ENCODE measurements around the gene CDH7. TPM values are rescaled to one million over a fixed set of nuclear protein-coding genes. Genes with fewer than 3 reads are reported as not detected.

Gene CDH7
- total and polyA plus RNA-seq, 2 experiments from 2014 or later, result 2.8 to 3.7 TPM

DNA sequence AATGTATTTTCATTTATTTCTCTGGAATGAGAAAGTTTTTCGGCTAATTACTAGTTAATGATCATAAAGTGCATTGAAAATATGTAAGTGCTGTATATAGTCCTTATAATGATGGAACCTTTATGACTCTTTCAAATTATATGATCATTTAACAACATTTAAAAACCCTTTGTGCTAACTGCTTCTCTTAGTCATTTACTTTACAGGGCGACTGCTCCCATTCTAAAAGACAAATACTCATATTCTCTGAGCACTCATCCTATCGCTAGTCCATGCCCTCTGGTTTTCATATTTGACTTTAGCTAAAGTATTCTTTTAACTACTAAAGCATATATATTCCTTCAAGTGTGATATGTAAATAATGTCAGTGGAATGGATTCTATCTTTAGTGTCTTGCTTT is 168.2 kb downstream of the CDH7 start:
- H4K20me1 ChIP-seq (ENCODE audit: insufficient read depth, poor library complexity, severe bottlenecking), result no peaks in the 10 kb centered on the region
- no peaks in the 10 kb centered on the region for H3K9me2 ChIP-seq (replicated peaks; ENCODE audit: insufficient read depth)
- no peak for DNase-seq (ENCODE audit: low spot score)
- H3K36me3 ChIP-seq (replicated peaks; ENCODE audit: insufficient read depth, low read depth), result no peaks in the 10 kb centered on the region
- no peak overlapping the region for H3K27ac ChIP-seq
- H3K4me3 ChIP-seq, result no peak overlapping the region
- no peak overlapping the region for H3K4me2 ChIP-seq
- H2AFZ ChIP-seq, result no peak overlapping the region
- no peaks in the 10 kb centered on the region for H3K4me1 ChIP-seq (ENCODE audit: insufficient read depth)
- no peak for TF ChIP-seq EZH2 (IDR thresholded peaks at IDR 0.05; ENCODE audit: borderline replicate concordance)
- no peak for TF ChIP-seq EZH2phosphoT487 (IDR thresholded peaks at IDR 0.05; ENCODE audit: low read depth, severe bottlenecking, unreplicated experiment)
- TF ChIP-seq, protein P1, sequence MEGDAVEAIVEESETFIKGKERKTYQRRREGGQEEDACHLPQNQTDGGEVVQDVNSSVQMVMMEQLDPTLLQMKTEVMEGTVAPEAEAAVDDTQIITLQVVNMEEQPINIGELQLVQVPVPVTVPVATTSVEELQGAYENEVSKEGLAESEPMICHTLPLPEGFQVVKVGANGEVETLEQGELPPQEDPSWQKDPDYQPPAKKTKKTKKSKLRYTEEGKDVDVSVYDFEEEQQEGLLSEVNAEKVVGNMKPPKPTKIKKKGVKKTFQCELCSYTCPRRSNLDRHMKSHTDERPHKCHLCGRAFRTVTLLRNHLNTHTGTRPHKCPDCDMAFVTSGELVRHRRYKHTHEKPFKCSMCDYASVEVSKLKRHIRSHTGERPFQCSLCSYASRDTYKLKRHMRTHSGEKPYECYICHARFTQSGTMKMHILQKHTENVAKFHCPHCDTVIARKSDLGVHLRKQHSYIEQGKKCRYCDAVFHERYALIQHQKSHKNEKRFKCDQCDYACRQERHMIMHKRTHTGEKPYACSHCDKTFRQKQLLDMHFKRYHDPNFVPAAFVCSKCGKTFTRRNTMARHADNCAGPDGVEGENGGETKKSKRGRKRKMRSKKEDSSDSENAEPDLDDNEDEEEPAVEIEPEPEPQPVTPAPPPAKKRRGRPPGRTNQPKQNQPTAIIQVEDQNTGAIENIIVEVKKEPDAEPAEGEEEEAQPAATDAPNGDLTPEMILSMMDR (IDR thresholded peaks at IDR 0.05; ENCODE audit: poor library complexity), result no peak
- WGBS (ENCODE audit: low lambda C conversion rate, missing lambda C conversion rate), result 80% methylated on average over 3 of the region's 3 CpGs
- no peaks in the 10 kb centered on the region for H3K9me3 ChIP-seq (ENCODE audit: low read depth)
- no peaks in the 10 kb centered on the region for H3K27me3 ChIP-seq
- no peaks in the 10 kb centered on the region for H3K79me2 ChIP-seq

DNA sequence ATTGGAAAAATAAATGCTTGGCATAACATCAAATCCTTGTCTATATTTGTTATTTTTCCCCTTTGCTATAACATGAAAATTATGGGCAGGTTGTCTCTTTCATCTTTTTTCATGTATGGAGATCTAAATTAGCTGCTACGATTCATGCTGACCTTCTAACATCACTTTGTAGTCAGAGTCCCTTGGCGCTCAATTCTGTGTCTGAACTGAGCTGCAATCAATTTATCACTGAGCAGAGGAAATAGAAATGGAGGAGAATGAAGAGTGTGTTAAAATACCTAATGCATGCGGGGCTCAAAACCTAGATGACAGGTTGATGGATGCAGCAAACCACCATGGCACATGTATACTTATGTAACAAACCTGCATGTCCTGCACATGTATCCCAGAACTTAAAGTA is 168.9 kb downstream of the CDH7 start:
- Histone ChIP-seq H3K4me1 (ENCODE audit: insufficient read depth) (no peaks in the 10 kb centered on the region), H2AFZ (no peak overlapping the region), H3K27me3 (no peaks in the 10 kb centered on the region), H3K9me3 (ENCODE audit: low read depth) (no peaks in the 10 kb centered on the region), H3K4me3 (no peak overlapping the region), H3K79me2 (no peaks in the 10 kb centered on the region), H3K4me2 (no peak overlapping the region), H3K36me3 (replicated peaks; ENCODE audit: insufficient read depth, low read depth) (no peaks in the 10 kb centered on the region), H3K27ac (no peak overlapping the region), H3K9me2 (replicated peaks; ENCODE audit: insufficient read depth) (no peaks in the 10 kb centered on the region), H4K20me1 (ENCODE audit: insufficient read depth, poor library complexity, severe bottlenecking) (no peaks in the 10 kb centered on the region)
- DNase-seq (ENCODE audit: low spot score), result no peak
- WGBS (ENCODE audit: low lambda C conversion rate, missing lambda C conversion rate), result 81% methylated on average over 3 of the region's 3 CpGs
- TF ChIP-seq EZH2phosphoT487 (IDR thresholded peaks at IDR 0.05; ENCODE audit: low read depth, severe bottlenecking, unreplicated experiment) (no peak), EZH2 (IDR thresholded peaks at IDR 0.05; ENCODE audit: borderline replicate concordance) (no peak)
- TF ChIP-seq, protein P1 (IDR thresholded peaks at IDR 0.05; ENCODE audit: poor library complexity), result no peak

DNA sequence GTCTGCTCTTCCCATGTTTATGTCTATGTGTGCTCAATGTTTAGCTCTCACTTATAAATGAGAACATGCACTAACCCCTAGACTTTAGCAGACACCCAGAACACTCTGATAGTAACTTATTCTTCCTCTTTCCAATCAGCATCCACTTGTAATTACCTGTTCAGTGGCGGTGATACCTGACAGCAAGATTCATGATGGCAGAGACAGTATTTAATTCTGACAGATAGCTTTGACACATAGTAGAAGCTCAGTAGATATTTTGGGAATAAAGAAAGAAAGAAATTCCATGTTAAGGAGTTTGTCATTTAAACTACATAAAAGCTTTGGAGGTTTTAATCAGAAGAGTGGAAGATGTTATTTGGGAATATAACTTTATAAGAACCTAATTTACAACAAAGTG is 171.3 kb downstream of the CDH7 start:
- no peaks in the 10 kb centered on the region for H4K20me1 ChIP-seq (ENCODE audit: insufficient read depth, poor library complexity, severe bottlenecking)
- no peaks in the 10 kb centered on the region for H3K36me3 ChIP-seq (replicated peaks; ENCODE audit: insufficient read depth, low read depth)
- no peaks in the 10 kb centered on the region for H3K9me3 ChIP-seq (ENCODE audit: low read depth)
- no peak overlapping the region for H3K4me2 ChIP-seq
- H3K27me3 ChIP-seq, result no peaks in the 10 kb centered on the region
- no peaks in the 10 kb centered on the region for H3K4me1 ChIP-seq (ENCODE audit: insufficient read depth)
- no peaks in the 10 kb centered on the region for H3K79me2 ChIP-seq
- H3K27ac ChIP-seq, result no peak overlapping the region
- no peak for DNase-seq (ENCODE audit: low spot score)
- TF ChIP-seq EZH2phosphoT487 (IDR thresholded peaks at IDR 0.05; ENCODE audit: low read depth, severe bottlenecking, unreplicated experiment), result no peak
- no peak for TF ChIP-seq EZH2 (IDR thresholded peaks at IDR 0.05; ENCODE audit: borderline replicate concordance)
- TF ChIP-seq, protein P1 (IDR thresholded peaks at IDR 0.05; ENCODE audit: poor library complexity), result no peak
- H3K9me2 ChIP-seq (replicated peaks; ENCODE audit: insufficient read depth), result no peaks in the 10 kb centered on the region
- H2AFZ ChIP-seq, result no peak overlapping the region
- WGBS (ENCODE audit: low lambda C conversion rate, missing lambda C conversion rate), result 96% methylated on average over 1 of the region's 1 CpG
- H3K4me3 ChIP-seq, result no peak overlapping the region

DNA sequence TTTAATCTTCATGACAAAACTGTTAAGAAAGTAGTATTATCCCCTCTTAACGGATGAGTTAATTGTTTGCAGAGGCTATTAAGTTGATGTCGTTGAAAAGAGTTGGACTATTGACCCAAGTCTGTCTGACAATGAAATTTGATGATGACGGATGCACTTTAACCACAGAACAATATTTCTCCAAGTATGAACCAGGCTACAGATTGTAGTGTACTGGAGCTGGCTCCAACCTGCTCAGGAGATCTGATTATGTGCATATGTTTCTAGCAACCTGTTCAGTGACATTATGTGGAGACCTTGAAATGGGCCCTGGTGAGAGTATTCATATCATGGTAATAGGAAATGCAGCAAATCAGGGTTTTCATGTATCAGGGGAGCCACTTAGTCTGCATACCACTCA is 174.1 kb downstream of the CDH7 start:
- 52% methylated on average over 3 of the region's 3 CpGs for WGBS (ENCODE audit: low lambda C conversion rate, missing lambda C conversion rate)
- H3K4me3 ChIP-seq, result no peak overlapping the region
- H3K36me3 ChIP-seq (replicated peaks; ENCODE audit: insufficient read depth, low read depth), result no peaks in the 10 kb centered on the region
- H3K27ac ChIP-seq, result no peak overlapping the region
- H3K4me1 ChIP-seq (ENCODE audit: insufficient read depth), result no peaks in the 10 kb centered on the region
- no peaks in the 10 kb centered on the region for H4K20me1 ChIP-seq (ENCODE audit: insufficient read depth, poor library complexity, severe bottlenecking)
- no peaks in the 10 kb centered on the region for H3K9me3 ChIP-seq (ENCODE audit: low read depth)
- H3K27me3 ChIP-seq, result no peaks in the 10 kb centered on the region
- no peak for TF ChIP-seq EZH2phosphoT487 (IDR thresholded peaks at IDR 0.05; ENCODE audit: low read depth, severe bottlenecking, unreplicated experiment)
- TF ChIP-seq EZH2 (IDR thresholded peaks at IDR 0.05; ENCODE audit: borderline replicate concordance), result no peak
- TF ChIP-seq, protein P1 (IDR thresholded peaks at IDR 0.05; ENCODE audit: poor library complexity), result no peak
- no peaks in the 10 kb centered on the region for H3K79me2 ChIP-seq
- no peak for DNase-seq (ENCODE audit: low spot score)
- no peaks in the 10 kb centered on the region for H3K9me2 ChIP-seq (replicated peaks; ENCODE audit: insufficient read depth)
- H2AFZ ChIP-seq, result no peak overlapping the region
- H3K4me2 ChIP-seq, result no peak overlapping the region

Data from hepatocyte (in vitro differentiated cells).